GM18870 (cell line): Measurements from ENCODE around the gene CHD9NB.

Source experiments
- ATAC-seq: cut with Tn5 transposase; IDR thresholded peaks from one replicate; pipeline ENCODE4 v1.9.1; 2021; ENCODE audit warnings: moderate library complexity; ENCODE audit not compliant: unreplicated experiment

CHD9NB gene

DNA sequence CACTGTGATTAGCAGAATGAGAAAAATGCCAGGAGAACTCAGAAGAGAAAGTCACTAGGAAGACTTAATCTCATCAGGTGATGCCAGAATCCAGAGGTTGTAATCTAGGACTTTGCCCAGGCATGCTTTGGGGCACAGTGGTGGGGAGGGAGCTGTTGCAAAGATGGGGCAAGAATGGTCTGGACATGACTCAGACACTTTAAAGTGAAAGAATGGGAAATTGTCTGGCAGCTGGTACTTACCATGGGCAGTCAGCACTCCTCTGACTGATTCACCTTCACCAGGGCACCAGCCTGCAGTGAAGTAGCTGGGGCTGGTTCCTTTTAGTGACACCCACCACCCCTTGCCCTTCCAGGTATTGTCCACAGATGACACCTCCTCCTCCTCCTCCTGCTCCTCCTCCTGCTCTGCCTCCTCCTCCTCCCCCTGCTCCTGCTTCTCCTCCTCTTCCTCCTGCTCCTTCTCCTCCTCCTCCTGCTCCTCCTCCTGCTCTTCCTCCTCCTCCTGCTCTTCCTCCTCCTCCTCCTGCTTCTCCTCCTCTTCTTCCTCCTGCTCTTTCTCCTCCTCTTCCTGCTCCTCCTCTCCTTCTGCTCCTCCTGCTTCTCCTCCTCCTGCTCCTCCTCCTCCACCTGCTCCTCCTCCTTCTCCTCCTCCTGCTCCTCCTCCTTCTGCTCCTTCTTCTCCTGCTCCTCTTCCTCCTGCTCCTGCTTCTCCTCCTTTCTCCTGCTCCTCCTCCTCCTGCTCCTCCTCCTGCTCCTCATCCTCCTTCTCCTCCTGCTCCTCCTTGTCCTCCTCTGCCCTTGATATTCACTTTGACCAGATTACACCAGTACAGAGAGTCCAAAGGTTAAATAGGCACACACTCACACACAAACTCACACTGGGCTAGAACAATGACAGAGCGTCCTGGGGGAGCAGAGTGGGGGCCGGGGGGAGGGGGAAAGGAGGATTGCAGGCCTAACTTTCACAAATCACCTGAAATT, at the start of gene CHD9NB:
Gene CHD9NB, minus strand, starts transcription at position 379 of the 983 bp plus-strand sequence. CDS start 8,739 bp downstream, outside the sequence.
- no peak for ATAC-seq

- no peak for ATAC-seq
Measured at GRCh38 chr16:53100889-53101288, 48.2 kb upstream of the CHD9NB start.

DNA sequence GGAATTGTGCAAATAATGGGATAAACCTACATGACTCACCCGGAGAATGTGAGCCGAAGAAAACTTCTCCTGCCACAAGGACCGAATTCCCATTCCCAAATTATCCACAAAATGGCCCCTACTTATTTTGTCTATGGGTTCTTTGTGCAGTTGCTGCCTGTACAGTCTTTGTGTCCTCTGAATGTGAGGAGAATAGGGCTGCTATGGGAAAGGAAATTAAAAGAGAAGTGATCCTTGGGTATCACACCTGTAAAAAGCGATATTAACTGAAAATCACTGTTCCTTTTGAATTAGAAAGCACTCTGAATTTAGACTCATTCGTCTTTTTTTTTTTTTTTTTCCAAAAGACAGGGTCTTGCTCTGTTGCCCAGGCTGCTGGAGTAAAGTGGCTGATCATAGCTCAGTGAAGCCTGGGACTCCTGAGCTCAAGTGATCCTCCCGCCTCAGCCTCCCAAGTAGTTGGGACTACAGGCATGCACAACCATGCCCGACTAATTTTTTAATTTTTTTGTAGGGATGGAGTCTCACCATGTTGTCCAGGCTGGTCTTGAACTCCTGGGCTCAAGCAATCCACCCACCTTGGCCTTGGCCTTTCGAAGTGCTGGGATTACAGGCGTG, 47.5 kb upstream of the CHD9NB start:
- no peak for ATAC-seq

- peak; percentile 54 for ATAC-seq
Measured at GRCh38 chr16:53099318-53100130, 46.8 kb upstream of the CHD9NB start.

- ATAC-seq, result peak; percentile 54
Measured at GRCh38 chr16:53098526-53099317, 46.0 kb upstream of the CHD9NB start.

DNA sequence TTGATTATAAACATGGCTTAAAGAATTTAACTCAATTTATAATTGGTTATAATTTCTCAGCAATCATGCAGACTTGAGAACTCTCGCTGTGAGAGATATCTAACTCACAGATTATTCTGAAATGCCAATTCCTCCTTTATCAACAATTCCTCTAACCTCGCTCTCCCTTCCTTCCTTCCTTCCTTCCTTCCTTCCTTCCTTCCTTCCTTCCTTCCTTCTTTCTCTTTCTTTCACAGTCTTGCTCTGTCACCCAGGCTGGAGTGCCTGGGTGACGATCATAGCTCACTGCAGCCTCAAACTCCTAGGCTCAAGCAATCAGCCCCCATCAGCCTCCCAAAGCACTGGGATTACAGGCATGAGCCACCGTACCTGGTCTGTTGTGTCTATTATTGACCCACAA, 44.5 kb upstream of the CHD9NB start:
- ATAC-seq, result no peak

DNA sequence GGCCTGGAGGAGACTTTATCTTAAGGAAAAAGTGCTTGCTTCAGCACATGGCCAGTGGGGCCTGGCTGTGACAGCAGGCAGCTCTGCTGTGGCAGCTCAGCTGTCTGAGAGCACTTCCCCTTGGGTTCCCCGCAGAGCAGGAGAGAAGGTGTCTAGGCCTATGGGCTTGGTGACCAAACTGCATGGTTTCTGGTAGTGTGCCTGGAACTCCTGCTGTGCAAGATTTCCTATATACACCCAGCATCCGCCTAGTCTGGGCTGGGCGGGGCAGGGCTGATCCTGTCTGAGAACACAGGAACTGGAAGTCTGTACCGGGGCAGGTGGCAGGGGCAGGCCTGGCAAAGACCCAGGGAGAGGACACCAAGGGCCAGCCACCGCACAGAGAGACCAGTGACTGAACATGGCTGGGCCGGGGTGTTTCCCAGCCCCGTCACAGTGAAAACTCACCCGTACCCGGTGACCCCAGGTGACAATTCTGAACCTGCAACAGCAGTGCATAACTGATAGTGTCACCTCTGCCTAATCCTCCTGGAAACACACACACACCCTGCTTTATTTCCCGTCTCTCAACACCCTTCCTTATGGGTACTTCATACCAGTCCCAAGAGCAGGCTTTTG, 41.4 kb upstream of the CHD9NB start:
- ATAC-seq, result peak; percentile 51

GRCh38 chr16:53093162-53093744, 40.6 kb upstream of the CHD9NB start:
- no peak for ATAC-seq

GRCh38 chr16:53092284-53092683, 39.6 kb upstream of the CHD9NB start:
- no peak for ATAC-seq

DNA sequence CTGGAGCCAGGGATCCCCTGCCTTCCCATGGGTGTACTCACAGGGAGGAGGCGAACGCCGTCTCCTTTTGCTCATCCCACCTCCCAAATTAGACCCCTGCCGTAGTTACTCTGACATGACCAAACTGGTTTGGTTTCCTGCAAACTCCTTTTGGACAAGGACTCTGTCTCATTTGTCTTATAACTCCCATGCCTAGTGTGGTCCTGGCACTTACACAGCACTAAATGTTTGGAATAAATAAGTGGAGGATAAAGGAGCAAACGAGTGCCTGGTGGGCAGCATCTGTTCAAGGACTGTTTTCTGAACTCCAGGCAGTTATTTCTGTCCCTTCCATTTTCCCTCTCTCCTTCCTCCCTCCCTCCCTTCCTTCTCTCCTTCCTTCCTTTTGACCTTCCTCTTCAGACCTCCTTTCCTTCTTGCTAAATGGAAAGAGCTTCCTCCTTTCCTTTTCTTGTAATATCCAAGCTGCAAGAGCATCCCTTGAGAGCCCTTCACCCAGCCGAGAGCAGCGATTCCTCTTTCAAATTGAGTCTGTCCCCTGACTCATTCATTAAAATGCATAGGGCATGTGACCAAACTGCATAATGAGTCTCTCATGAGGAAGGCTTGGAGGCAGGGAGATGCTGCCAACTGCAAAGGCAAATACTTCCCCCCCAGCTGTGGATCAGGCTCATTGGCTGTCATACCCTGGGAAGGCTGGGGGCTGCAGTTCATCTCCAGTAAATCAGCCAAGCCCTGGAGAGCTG, 38.9 kb upstream of the CHD9NB start:
- no peak for ATAC-seq

GRCh38 chr16:53090591-53091411, 38.1 kb upstream of the CHD9NB start:
- ATAC-seq, result peak; percentile 39

GRCh38 chr16:53090286-53090590, 37.5 kb upstream of the CHD9NB start:
- ATAC-seq, result no peak

GRCh38 chr16:53089434-53090285, 37.0 kb upstream of the CHD9NB start:
- no peak for ATAC-seq

DNA sequence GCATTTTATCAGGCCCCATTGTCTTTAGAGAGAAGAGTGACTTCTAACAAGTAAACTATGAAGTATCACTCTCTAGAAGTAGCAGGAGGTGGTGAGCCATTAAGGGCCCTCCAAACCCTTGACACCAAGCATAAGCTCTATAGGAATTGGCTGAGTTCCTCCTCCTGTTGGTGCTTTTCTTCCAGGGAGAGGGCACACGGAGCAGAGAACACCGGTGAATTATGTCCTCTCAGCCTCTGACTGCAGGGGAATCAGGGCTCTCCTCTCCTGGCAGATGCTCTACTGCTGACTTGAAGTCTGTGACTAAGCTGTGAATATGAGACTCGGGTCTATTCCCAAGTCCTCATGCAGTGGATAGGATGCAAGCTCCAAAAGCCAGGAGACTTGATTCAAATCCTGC, 34.4 kb upstream of the CHD9NB start:
- no peak for ATAC-seq

- ATAC-seq, result no peak
Measured at GRCh38 chr16:53085931-53086421, 33.3 kb upstream of the CHD9NB start.

- no peak for ATAC-seq
Measured at GRCh38 chr16:53085369-53085843, 32.7 kb upstream of the CHD9NB start.

DNA sequence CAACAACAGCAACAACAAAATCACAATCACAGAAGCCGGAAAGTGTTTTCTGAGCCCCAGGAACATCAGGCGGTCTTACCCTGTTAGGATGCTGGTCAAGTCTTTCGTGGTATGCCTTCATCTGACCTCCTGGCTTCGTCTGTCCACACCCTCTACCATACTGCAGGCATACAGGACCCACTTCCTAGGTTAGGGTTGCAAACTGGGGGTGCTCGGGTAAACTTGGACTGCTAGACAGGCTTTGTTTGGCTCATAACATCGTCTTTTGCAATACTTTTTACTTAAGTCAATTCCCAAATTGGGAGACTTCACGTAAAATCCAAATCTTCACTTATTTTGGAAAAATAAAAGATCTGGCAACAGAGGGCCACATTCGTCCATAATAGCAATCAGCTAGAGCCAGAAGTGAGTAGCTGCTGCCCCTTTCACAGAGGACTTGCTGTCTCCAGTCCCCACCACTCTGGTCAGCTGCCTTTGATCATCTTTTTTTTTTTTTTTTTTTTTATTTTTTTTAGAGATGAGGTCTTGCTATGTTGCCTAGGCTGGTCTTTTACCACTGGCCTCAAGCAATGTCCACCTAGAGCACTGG, 32.1 kb upstream of the CHD9NB start:
- ATAC-seq, result no peak
